SK-N-SH (cell line): ENCODE results near the gene STX18. TPM values are rescaled to one million over a fixed set of nuclear protein-coding genes. Genes with fewer than 3 reads are reported as not detected.
A peak's percentile ranks its signal among the peaks of the same experiment; 100 is the strongest.

Source experiments
- CTCF ChIA-PET: fragments of 300-600, 350-600 bp; formaldehyde crosslinking; extraction: SDS; loops from one replicate; lab custom pipeline; 2021; lab: Yijun Ruan, JAX
- POLR2A ChIA-PET: fragments of 350-600 bp; sonication (Branson Sonifier 250); formaldehyde crosslinking; extraction: SDS; loops from one replicate; lab custom pipeline; 2020; ENCODE audit warnings: antibody characterized with exemption, inconsistent platforms; lab: Yijun Ruan, JAX
- DNase-seq: peaks from one replicate; pipeline ENCODE4 v3.0.0; 2012
- H2AFZ ChIP-seq: fragments of 200-600 bp; sonication (generic); 2 replicates; pipeline ENCODE4 v1.8.1; 2016; ENCODE audit warnings: antibody characterized with exemption, mild to moderate bottlenecking, low read depth
- H3F3A ChIP-seq: fragments of 200-600 bp; sonication (generic); replicated peaks from 2 replicates; pipeline ENCODE3; 2016; ENCODE audit warnings: antibody characterized with exemption, mild to moderate bottlenecking; ENCODE audit not compliant: insufficient read depth
- H3K27ac ChIP-seq, 2 experiments: fragments of 200-500 bp in 1 of 2; fragments of 200-600 bp in 1 of 2; sonication (Bioruptor generic) in 1 of 2; sonication (generic), shearing (Covaris generic) in 1 of 2; 2 replicates each; pipeline versions ENCODE4 v1.5.1 to v1.6.1; 2014 to 2016; ENCODE audit warnings: low read depth in 2 of 2, inconsistent platforms in 1 of 2, low read length in 1 of 2, mild to moderate bottlenecking in 1 of 2, mixed read lengths in 1 of 2
- H3K27me3 ChIP-seq: fragments of 200-600 bp; sonication (generic), shearing (Covaris generic); 2 replicates; pipeline ENCODE4 v1.6.1; 2016; ENCODE audit warnings: mixed run types; ENCODE audit not compliant: insufficient read depth
- H3K36me3 ChIP-seq, 2 experiments: fragments of 200-500 bp in 1 of 2; fragments of 200-600 bp in 1 of 2; sonication (Bioruptor generic) in 1 of 2; sonication (generic) in 1 of 2; replicated peaks in 1 of 2; 2 replicates each; pipeline versions ENCODE3 to v1.5.1; 2014 to 2016; ENCODE audit warnings: low read length in 1 of 2, mild to moderate bottlenecking in 1 of 2; ENCODE audit not compliant: insufficient read depth in 2 of 2, control insufficient read depth in 1 of 2
- H3K4me1 ChIP-seq, 2 experiments: fragments of 200-500 bp in 1 of 2; fragments of 200-600 bp in 1 of 2; sonication (Bioruptor generic) in 1 of 2; sonication (generic), shearing (Covaris generic) in 1 of 2; 2 replicates each; pipeline versions ENCODE4 v1.5.1 to v1.6.1; 2014 to 2016; ENCODE audit warnings: low read depth in 1 of 2, low read length in 1 of 2, mixed run types in 1 of 2; ENCODE audit not compliant: insufficient read depth in 2 of 2, control insufficient read depth in 1 of 2
- H3K4me2 ChIP-seq: fragments of 200-600 bp; sonication (generic), shearing (Covaris generic); 2 replicates; pipeline ENCODE4 v1.6.1; 2017; ENCODE audit warnings: mixed run types
- H3K4me3 ChIP-seq, 2 experiments: fragments of 200-500 bp in 1 of 2; fragments of 200-600 bp in 1 of 2; sonication (Bioruptor generic) in 1 of 2; sonication (generic), shearing (Covaris generic) in 1 of 2; 2 replicates each; pipeline versions ENCODE4 v1.5.1 to v1.8.1; 2014 to 2016; ENCODE audit warnings: low read depth in 2 of 2, inconsistent platforms in 1 of 2, low read length in 1 of 2, mild to moderate bottlenecking in 1 of 2, mixed read lengths in 1 of 2, moderate library complexity in 1 of 2
- H3K79me2 ChIP-seq: fragments of 200-600 bp; sonication (generic); 2 replicates; pipeline ENCODE4 v1.8.1; 2017; ENCODE audit warnings: mild to moderate bottlenecking; ENCODE audit not compliant: insufficient read depth
- H3K9ac ChIP-seq: fragments of 200-600 bp; sonication (generic); 2 replicates; pipeline ENCODE4 v1.6.1; 2017; ENCODE audit warnings: mixed run types
- H3K9me2 ChIP-seq: fragments of 200-600 bp; sonication (generic); 2 replicates; pipeline ENCODE4 v1.6.1; 2017; ENCODE audit warnings: mixed run types
- H3K9me3 ChIP-seq: fragments of 200-600 bp; sonication (generic); 2 replicates; pipeline ENCODE4 v1.6.1; 2017; ENCODE audit warnings: mixed run types, mild to moderate bottlenecking, moderate library complexity
- H4K20me1 ChIP-seq: fragments of 200-600 bp; sonication (generic); 2 replicates; pipeline ENCODE4 v1.6.1; 2017; ENCODE audit warnings: mild to moderate bottlenecking, mixed run types; ENCODE audit not compliant: insufficient read depth
- CHD2 ChIP-seq: fragments of 150-350 bp; IDR thresholded peaks from 2 replicates; pipeline ENCODE4 v1.6.1; 2018; ENCODE audit warnings: low read length; ENCODE audit not compliant: partially characterized antibody
- ELF1 ChIP-seq: IDR thresholded peaks from 2 replicates; pipeline ENCODE4 v1.4.0; 2012
- FOSL2 ChIP-seq: IDR thresholded peaks from 2 replicates; pipeline ENCODE4 v1.4.0; 2012; ENCODE audit warnings: low read depth, mild to moderate bottlenecking, moderate library complexity, borderline replicate concordance
- FOXM1 ChIP-seq: IDR thresholded peaks from 2 replicates; pipeline ENCODE4 v1.4.0; 2012; ENCODE audit warnings: low read depth, mild to moderate bottlenecking
- JUND ChIP-seq: IDR thresholded peaks from 2 replicates; pipeline ENCODE4 v1.4.0; 2012
- MAX ChIP-seq: IDR thresholded peaks from 2 replicates; pipeline ENCODE4 v1.4.0; 2012; ENCODE audit warnings: low read depth
- NRF1 ChIP-seq: IDR thresholded peaks from 2 replicates; pipeline ENCODE4 v1.6.1; 2012; ENCODE audit warnings: low read depth, mild to moderate bottlenecking, low read length
- PBX3 ChIP-seq: IDR thresholded peaks from 2 replicates; pipeline ENCODE4; 2012
- POLR2AphosphoS5 ChIP-seq: IDR thresholded peaks from 2 replicates; pipeline ENCODE4 v1.6.1; 2012; ENCODE audit warnings: low read depth, low read length
- RFX5 ChIP-seq: IDR thresholded peaks from 2 replicates; pipeline ENCODE4 v1.6.1; 2012; ENCODE audit warnings: mild to moderate bottlenecking, improper control_type of control experiment, low read length
- SIN3A ChIP-seq: IDR thresholded peaks from 2 replicates; pipeline ENCODE4 v1.6.1; 2012; ENCODE audit warnings: low read depth, mild to moderate bottlenecking, low read length, moderate library complexity, borderline replicate concordance
- SMC3 ChIP-seq: IDR thresholded peaks from 2 replicates; pipeline ENCODE4 v1.6.1; 2012; ENCODE audit warnings: low read depth, low read length, improper control_type of control experiment
- TAF1 ChIP-seq: IDR thresholded peaks from 2 replicates; pipeline ENCODE4 v1.6.1; 2012; ENCODE audit warnings: low read depth, mild to moderate bottlenecking, low read length, moderate library complexity, borderline replicate concordance
- TCF12 ChIP-seq: IDR thresholded peaks from 2 replicates; pipeline ENCODE4 v1.4.0; 2012
- ZBTB33 ChIP-seq: IDR thresholded peaks from 2 replicates; pipeline ENCODE4 v1.4.0; 2012; ENCODE audit warnings: low read depth, borderline replicate concordance
- WGBS: methylation state at CpG from one replicate; pipeline ENCODE4 v1.1.6; 2017; ENCODE audit warnings: low lambda C conversion rate; 5-methylcytosine and 5-hydroxymethylcytosine counted together
- polyA plus RNA-seq, 3 experiments: library from polyadenylated mRNA; depleted of rRNA; stranded (reverse); fragments of >200 nt; gene quantifications; 2 replicates each; pipeline ENCODE4 v1.2.3, GENCODE V29; 2012

The STX18 gene
- polyA plus RNA-seq, 1 of the 3 experiments (the other 2 are of a cell fraction): 17.3 TPM

GRCh38 chr4:4585012-4585670 is 43.3 kb upstream of the STX18 start:
- no peaks in the 10 kb centered on the region for H3K9me2 ChIP-seq
- no peaks in the 10 kb centered on the region for H3K36me3 ChIP-seq
- H3F3A ChIP-seq: peaks cover 13% of the 10 kb centered on the region
- WGBS: 52% methylated on average over 3 of the region's 3 CpGs
- no peak overlapping the region for H3K9ac ChIP-seq
- peak overlapping the region; percentile 23; the same call in 1 of the 2 replicates for H3K4me2 ChIP-seq
- no peaks in the 10 kb centered on the region for H3K79me2 ChIP-seq
- CTCF ChIA-PET: interaction anchor here (1.2 kb wide), 1 partner anchor 66 kb away, joined by 4 read pairs; no protein-coding TSS in a partner anchor
- H3K4me1 ChIP-seq: peaks cover 0 to 9% of the 10 kb centered on the region in 2 experiments; a peak in 1 of 4 replicates
- H3K27ac ChIP-seq: peak overlapping the region in 1 of 2 experiments; percentile 63; a peak in 2 of 4 replicates
- H3K27me3 ChIP-seq: no peaks in the 10 kb centered on the region
- peak overlapping the region; percentile 37; the same call in 1 of the 2 replicates for H2AFZ ChIP-seq
- no peaks in the 10 kb centered on the region for H4K20me1 ChIP-seq
- H3K9me3 ChIP-seq: peaks cover 3% of the 10 kb centered on the region; the same call in 1 of the 2 replicates
- H3K4me3 ChIP-seq: no peak overlapping the region
- no peak for DNase-seq
- POLR2A ChIA-PET: interaction anchor here (0.6 kb wide), 1 partner anchor 334 kb away, joined by 3 read pairs; no protein-coding TSS in a partner anchor
- TF ChIP-seq CHD2 (no peak), ZBTB33 (no peak), POLR2AphosphoS5 (no peak), FOSL2 (peak; percentile 60), JUND (peak; percentile 41; the same call in 1 of the 2 replicates), FOXM1 (no peak), MAX (no peak), TCF12 (peak; percentile 9; the same call in 1 of the 2 replicates), PBX3 (peak; percentile 28; the same call in 1 of the 2 replicates), ELF1 (peak; percentile 68)

GRCh38 chr4:4583606-4584005 is 41.8 kb upstream of the STX18 start:
- Histone ChIP-seq H3K79me2 (no peaks in the 10 kb centered on the region), H3F3A (peaks cover 9% of the 10 kb centered on the region), H4K20me1 (no peaks in the 10 kb centered on the region), H3K4me3 (no peak overlapping the region), H3K4me2 (no peak overlapping the region), H3K27me3 (no peaks in the 10 kb centered on the region), H3K4me1 (peaks cover 0 to 9% of the 10 kb centered on the region in 2 experiments; a peak in 1 of 4 replicates), H3K36me3 (no peaks in the 10 kb centered on the region), H2AFZ (no peak overlapping the region), H3K9ac (no peak overlapping the region), H3K9me3 (peaks cover 3% of the 10 kb centered on the region; the same call in 1 of the 2 replicates), H3K9me2 (no peaks in the 10 kb centered on the region), H3K27ac (no peak overlapping the region)
- CTCF ChIA-PET: interaction anchor here (0.6 to 1.5 kb wide), 2 partner anchors 11 to 15 kb away, joined by 3 to 4 read pairs; no protein-coding TSS in a partner anchor
- 93% methylated on average over 4 of the region's 4 CpGs for WGBS
- DNase-seq: no peak
- POLR2A ChIA-PET: no interaction called here
- TF ChIP-seq ELF1 (no peak), SMC3 (no peak), RFX5 (no peak), MAX (no peak), FOXM1 (no peak), SIN3A (no peak), NRF1 (no peak), TAF1 (no peak)
